ENCODE measurements around the gene CLRN3.

CLRN3 gene

GRCh38 chr10:127888521-127889312 lies 4.0 kb downstream of the CLRN3 start:
- no peak for ATAC-seq
- TF ChIP-seq PPARA (CRISPR knock-in tag; IDR thresholded peaks at IDR 0.05; ENCODE audit: borderline replicate concordance) (no peak), PATZ1 (CRISPR knock-in tag; IDR thresholded peaks at IDR 0.05; ENCODE audit: borderline replicate concordance) (no peak), ESRRG (CRISPR knock-in tag; IDR thresholded peaks at IDR 0.05) (no peak), BACH2 (CRISPR knock-in tag; IDR thresholded peaks at IDR 0.05; ENCODE audit: borderline replicate concordance) (no peak), ZNF565 (CRISPR knock-in tag; conservative IDR thresholded peaks at IDR 0.05; ENCODE audit: low read depth) (no peak), OSR1 (CRISPR knock-in tag; IDR thresholded peaks at IDR 0.05) (no peak), ZNF70 (CRISPR knock-in tag; IDR thresholded peaks at IDR 0.05) (no peak), ZFP30 (CRISPR knock-in tag; IDR thresholded peaks at IDR 0.05) (no peak), ARNTL (CRISPR knock-in tag; IDR thresholded peaks at IDR 0.05; ENCODE audit: borderline replicate concordance, low read depth) (no peak), ZFP3 (CRISPR knock-in tag; IDR thresholded peaks at IDR 0.05) (no peak), SNAI2 (CRISPR knock-in tag; IDR thresholded peaks at IDR 0.05) (no peak), TOX (CRISPR knock-in tag; IDR thresholded peaks at IDR 0.05; ENCODE audit: borderline replicate concordance) (no peak)
- TF ChIP-seq, protein P1, sequence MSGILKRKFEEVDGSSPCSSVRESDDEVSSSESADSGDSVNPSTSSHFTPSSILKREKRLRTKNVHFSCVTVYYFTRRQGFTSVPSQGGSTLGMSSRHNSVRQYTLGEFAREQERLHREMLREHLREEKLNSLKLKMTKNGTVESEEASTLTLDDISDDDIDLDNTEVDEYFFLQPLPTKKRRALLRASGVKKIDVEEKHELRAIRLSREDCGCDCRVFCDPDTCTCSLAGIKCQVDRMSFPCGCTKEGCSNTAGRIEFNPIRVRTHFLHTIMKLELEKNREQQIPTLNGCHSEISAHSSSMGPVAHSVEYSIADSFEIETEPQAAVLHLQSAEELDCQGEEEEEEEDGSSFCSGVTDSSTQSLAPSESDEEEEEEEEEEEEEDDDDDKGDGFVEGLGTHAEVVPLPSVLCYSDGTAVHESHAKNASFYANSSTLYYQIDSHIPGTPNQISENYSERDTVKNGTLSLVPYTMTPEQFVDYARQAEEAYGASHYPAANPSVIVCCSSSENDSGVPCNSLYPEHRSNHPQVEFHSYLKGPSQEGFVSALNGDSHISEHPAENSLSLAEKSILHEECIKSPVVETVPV (CRISPR knock-in tag; IDR thresholded peaks at IDR 0.05): no peak

DNA sequence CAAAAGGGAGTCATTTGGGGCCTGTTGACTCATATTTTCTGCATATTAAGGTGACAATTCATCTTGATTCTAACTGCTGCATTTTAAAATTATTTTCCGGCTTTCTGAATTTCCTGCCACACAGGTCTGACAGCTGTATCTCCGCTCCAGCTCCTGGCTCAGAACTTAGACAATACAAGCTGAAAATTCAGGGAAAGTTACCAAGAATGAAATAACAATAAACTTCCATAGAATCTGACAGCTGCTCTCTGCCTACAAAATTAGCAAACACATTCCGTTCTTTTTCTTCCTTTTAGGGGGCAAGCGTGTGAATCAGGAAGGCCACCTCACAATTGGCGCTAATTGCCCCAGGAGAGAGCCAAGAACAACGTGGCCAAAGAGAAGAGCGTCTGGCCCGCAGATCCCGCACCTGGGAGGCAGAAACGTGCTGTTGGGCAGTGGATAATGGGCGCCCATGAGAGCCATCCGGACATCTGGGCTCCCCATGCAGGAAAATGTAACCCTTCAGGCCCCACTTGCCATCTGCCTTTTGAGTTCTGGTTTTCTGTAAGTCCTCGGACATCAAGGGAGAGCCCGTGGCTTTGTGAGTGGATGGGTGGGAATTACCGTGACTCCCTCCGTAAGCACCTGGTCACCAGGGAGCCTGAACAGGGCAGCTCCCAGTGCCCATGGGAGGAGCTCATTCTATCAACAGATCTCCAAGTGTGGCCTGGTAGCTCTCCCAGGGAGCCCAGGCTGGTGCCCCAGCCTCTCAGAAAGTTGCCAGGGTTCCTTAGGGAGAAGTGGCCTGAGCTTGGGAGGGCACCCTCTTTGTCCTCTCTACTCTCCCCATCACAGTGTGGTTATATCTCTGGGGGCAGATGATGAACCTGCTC lies 5.0 kb downstream of the CLRN3 start:
- TF ChIP-seq, protein P1 (CRISPR knock-in tag; IDR thresholded peaks at IDR 0.05): no peak
- TF ChIP-seq OSR1 (CRISPR knock-in tag; IDR thresholded peaks at IDR 0.05) (no peak), ZC3H10 (CRISPR knock-in tag; IDR thresholded peaks at IDR 0.05) (no peak), TOX (CRISPR knock-in tag; IDR thresholded peaks at IDR 0.05; ENCODE audit: borderline replicate concordance) (no peak), ESRRG (CRISPR knock-in tag; IDR thresholded peaks at IDR 0.05) (no peak), CREB5 (CRISPR knock-in tag; IDR thresholded peaks at IDR 0.05; ENCODE audit: low read depth) (no peak), ZNF8 (CRISPR knock-in tag; IDR thresholded peaks at IDR 0.05) (no peak), GLIS3 (CRISPR knock-in tag; IDR thresholded peaks at IDR 0.05) (no peak), ISL1 (CRISPR knock-in tag; IDR thresholded peaks at IDR 0.05) (no peak)
- no peak for ATAC-seq

DNA sequence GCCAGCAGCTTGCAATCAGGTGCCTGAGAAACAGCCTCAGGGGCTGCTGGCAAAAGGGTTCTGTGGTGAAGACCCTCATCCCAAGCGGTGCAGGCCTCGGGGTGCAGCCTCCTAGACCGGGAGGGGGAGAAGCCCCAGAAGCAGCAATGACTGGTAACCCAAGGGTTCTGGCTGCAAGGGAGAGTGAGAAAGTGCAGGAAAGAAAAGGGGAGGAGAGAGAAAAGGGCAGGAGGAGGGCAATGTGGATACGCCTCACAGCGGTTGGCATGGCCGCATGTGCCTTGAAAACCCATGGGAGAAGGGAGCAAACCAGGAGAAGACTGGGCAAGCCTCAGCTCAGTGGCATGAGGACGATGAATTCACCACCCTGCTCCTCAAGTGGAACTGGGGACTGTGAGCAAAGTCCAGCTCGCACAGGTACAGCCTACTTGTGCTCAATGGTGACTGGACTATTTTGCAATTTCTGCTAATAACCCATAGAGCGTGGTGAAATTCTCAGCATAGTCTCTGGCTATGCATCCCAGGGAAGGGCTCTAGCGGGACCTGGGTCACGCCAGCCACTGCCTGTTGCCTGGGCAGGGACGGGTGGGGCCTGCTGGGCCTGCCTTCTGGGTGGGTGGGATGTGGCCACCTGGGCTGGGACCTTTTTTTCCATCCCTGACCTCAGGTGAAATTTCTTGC lies 6.2 kb downstream of the CLRN3 start:
- ATAC-seq: no peak
- TF ChIP-seq CREB5 (CRISPR knock-in tag; IDR thresholded peaks at IDR 0.05; ENCODE audit: low read depth): no peak
- no peak for TF ChIP-seq ESRRG (CRISPR knock-in tag; IDR thresholded peaks at IDR 0.05)
- TF ChIP-seq PPARA (CRISPR knock-in tag; IDR thresholded peaks at IDR 0.05; ENCODE audit: borderline replicate concordance): no peak
- TF ChIP-seq TOX (CRISPR knock-in tag; IDR thresholded peaks at IDR 0.05; ENCODE audit: borderline replicate concordance): no peak
- no peak for TF ChIP-seq GLIS3 (CRISPR knock-in tag; IDR thresholded peaks at IDR 0.05)
- TF ChIP-seq ZFP3 (CRISPR knock-in tag; IDR thresholded peaks at IDR 0.05): no peak
- TF ChIP-seq POU6F1 (CRISPR knock-in tag; IDR thresholded peaks at IDR 0.05; ENCODE audit: borderline replicate concordance, low read depth): no peak
- TF ChIP-seq TSHZ2 (CRISPR knock-in tag; IDR thresholded peaks at IDR 0.05): no peak
- TF ChIP-seq ZC3H10 (CRISPR knock-in tag; IDR thresholded peaks at IDR 0.05): no peak
- no peak for TF ChIP-seq ZNF565 (CRISPR knock-in tag; conservative IDR thresholded peaks at IDR 0.05; ENCODE audit: low read depth)
- TF ChIP-seq ZNF8 (CRISPR knock-in tag; IDR thresholded peaks at IDR 0.05): no peak
- TF ChIP-seq BACH2 (CRISPR knock-in tag; IDR thresholded peaks at IDR 0.05; ENCODE audit: borderline replicate concordance): no peak
- no peak for TF ChIP-seq ZFP30 (CRISPR knock-in tag; IDR thresholded peaks at IDR 0.05)
- no peak for TF ChIP-seq OSR1 (CRISPR knock-in tag; IDR thresholded peaks at IDR 0.05)
- no peak for TF ChIP-seq ZNF70 (CRISPR knock-in tag; IDR thresholded peaks at IDR 0.05)
- no peak for TF ChIP-seq RARB (CRISPR knock-in tag; IDR thresholded peaks at IDR 0.05)
